ENCODE results near the gene LDLRAD3. TPM values are rescaled to one million over a fixed set of nuclear protein-coding genes. Genes with fewer than 3 reads are reported as not detected.
"Not testable (repeated sequence)": the region's sequence is repeated elsewhere in the genome, so short reads cannot be mapped to it uniquely, and the experiment has no call there.

The LDLRAD3 gene
- polyA plus RNA-seq, 2 donors, result 4.8 to 5.1 TPM

DNA sequence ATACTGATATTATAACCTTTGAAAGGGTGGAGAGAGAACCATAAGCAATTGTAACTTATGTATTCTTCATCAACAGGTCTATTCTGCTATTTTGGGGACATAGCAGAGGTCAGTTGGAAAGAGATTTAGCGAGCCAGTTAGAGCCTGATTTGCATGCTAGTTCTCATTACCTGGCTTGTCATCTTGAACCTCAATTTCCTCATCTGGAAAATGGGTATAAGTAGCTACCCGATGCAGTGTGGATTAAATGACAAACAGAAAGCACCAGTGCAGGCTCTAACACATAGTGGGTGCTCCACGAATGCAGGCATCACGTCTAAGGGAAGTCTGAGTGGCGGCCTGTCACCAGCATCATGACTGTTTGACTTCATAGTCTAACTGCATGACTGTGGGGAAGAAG is 67.7 kb downstream of the LDLRAD3 start:
- Histone ChIP-seq H3K4me1 (ENCODE audit: control insufficient read depth in 2 of 2, insufficient read depth in 2 of 2, low read length in 1 of 2) (peaks cover 0 to 4% of the 10 kb centered on the region in 2 donors), H3K27ac (ENCODE audit: low read depth in 2 of 2, low read length in 1 of 2) (no peak overlapping the region), H3K27me3 (ENCODE audit: control insufficient read depth in 1 of 2, insufficient read depth in 2 of 2, low read length in 2 of 2) (no peaks in the 10 kb centered on the region), H3K36me3 (ENCODE audit: control insufficient read depth in 2 of 2, insufficient read depth in 2 of 2, low read length in 1 of 2) (no peaks in the 10 kb centered on the region), H3K9me3 (ENCODE audit: control insufficient read depth in 2 of 2, insufficient read depth in 1 of 2, low read depth in 1 of 2, low read length in 1 of 2) (no peaks in the 10 kb centered on the region), H3K4me3 (ENCODE audit: low read depth in 1 of 2, low read length in 2 of 2) (no peak overlapping the region)
- WGBS, 2 donors, result 80 to 92% methylated on average over 5 of the region's 5 CpGs

GRCh38 chr11:36012455-36012854 is 68.6 kb downstream of the LDLRAD3 start:
- H3K27me3 ChIP-seq (ENCODE audit: control insufficient read depth in 1 of 2, insufficient read depth in 2 of 2, low read length in 2 of 2), result no peaks in the 10 kb centered on the region
- no peak overlapping the region for H3K27ac ChIP-seq (ENCODE audit: low read depth in 2 of 2, low read length in 1 of 2)
- WGBS, 2 donors, result 67 to 70% methylated on average over 5 of the region's 5 CpGs
- H3K36me3 ChIP-seq (ENCODE audit: control insufficient read depth in 2 of 2, insufficient read depth in 2 of 2, low read length in 1 of 2), result no peaks in the 10 kb centered on the region
- peaks cover 0 to 4% of the 10 kb centered on the region in 2 donors for H3K4me1 ChIP-seq (ENCODE audit: control insufficient read depth in 2 of 2, insufficient read depth in 2 of 2, low read length in 1 of 2)
- H3K9me3 ChIP-seq (ENCODE audit: control insufficient read depth in 2 of 2, insufficient read depth in 1 of 2, low read depth in 1 of 2, low read length in 1 of 2), result no peaks in the 10 kb centered on the region
- no peak overlapping the region for H3K4me3 ChIP-seq (ENCODE audit: low read depth in 1 of 2, low read length in 2 of 2)

- H3K27ac ChIP-seq (ENCODE audit: low read depth in 2 of 2, low read length in 1 of 2), result no peak overlapping the region
- WGBS, 2 donors, result 82 to 94% methylated on average over 2 of the region's 2 CpGs
Observed at GRCh38 chr11:36012979-36013378, 69.1 kb downstream of the LDLRAD3 start.

GRCh38 chr11:36013446-36013845 is 69.6 kb downstream of the LDLRAD3 start:
- H3K27me3 ChIP-seq (ENCODE audit: control insufficient read depth in 1 of 2, insufficient read depth in 2 of 2, low read length in 2 of 2); H3K4me1 ChIP-seq (ENCODE audit: control insufficient read depth in 2 of 2, insufficient read depth in 2 of 2, low read length in 1 of 2); H3K9me3 ChIP-seq (ENCODE audit: control insufficient read depth in 2 of 2, insufficient read depth in 1 of 2, low read depth in 1 of 2, low read length in 1 of 2); H3K4me3 ChIP-seq (ENCODE audit: low read depth in 1 of 2, low read length in 2 of 2); H3K36me3 ChIP-seq (ENCODE audit: control insufficient read depth in 2 of 2, insufficient read depth in 2 of 2, low read length in 1 of 2): not testable (repeated sequence)
- WGBS, 2 donors, result 88 to 91% methylated on average over 1 of the region's 1 CpG
- H3K27ac ChIP-seq (ENCODE audit: low read depth in 2 of 2, low read length in 1 of 2), result peak overlapping the region; percentile 37 to 72

More at GRCh38 chr11:36012979-36013378, 69.1 kb downstream of the LDLRAD3 start:
- H3K9me3 ChIP-seq (ENCODE audit: control insufficient read depth in 2 of 2, insufficient read depth in 1 of 2, low read depth in 1 of 2, low read length in 1 of 2), result no peaks in the 10 kb centered on the region
- no peaks in the 10 kb centered on the region for H3K36me3 ChIP-seq (ENCODE audit: control insufficient read depth in 2 of 2, insufficient read depth in 2 of 2, low read length in 1 of 2)
- H3K4me1 ChIP-seq (ENCODE audit: control insufficient read depth in 2 of 2, insufficient read depth in 2 of 2, low read length in 1 of 2), result peaks cover 0 to 4% of the 10 kb centered on the region in 2 donors
- no peaks in the 10 kb centered on the region for H3K27me3 ChIP-seq (ENCODE audit: control insufficient read depth in 1 of 2, insufficient read depth in 2 of 2, low read length in 2 of 2)
- no peak overlapping the region for H3K4me3 ChIP-seq (ENCODE audit: low read depth in 1 of 2, low read length in 2 of 2)

DNA sequence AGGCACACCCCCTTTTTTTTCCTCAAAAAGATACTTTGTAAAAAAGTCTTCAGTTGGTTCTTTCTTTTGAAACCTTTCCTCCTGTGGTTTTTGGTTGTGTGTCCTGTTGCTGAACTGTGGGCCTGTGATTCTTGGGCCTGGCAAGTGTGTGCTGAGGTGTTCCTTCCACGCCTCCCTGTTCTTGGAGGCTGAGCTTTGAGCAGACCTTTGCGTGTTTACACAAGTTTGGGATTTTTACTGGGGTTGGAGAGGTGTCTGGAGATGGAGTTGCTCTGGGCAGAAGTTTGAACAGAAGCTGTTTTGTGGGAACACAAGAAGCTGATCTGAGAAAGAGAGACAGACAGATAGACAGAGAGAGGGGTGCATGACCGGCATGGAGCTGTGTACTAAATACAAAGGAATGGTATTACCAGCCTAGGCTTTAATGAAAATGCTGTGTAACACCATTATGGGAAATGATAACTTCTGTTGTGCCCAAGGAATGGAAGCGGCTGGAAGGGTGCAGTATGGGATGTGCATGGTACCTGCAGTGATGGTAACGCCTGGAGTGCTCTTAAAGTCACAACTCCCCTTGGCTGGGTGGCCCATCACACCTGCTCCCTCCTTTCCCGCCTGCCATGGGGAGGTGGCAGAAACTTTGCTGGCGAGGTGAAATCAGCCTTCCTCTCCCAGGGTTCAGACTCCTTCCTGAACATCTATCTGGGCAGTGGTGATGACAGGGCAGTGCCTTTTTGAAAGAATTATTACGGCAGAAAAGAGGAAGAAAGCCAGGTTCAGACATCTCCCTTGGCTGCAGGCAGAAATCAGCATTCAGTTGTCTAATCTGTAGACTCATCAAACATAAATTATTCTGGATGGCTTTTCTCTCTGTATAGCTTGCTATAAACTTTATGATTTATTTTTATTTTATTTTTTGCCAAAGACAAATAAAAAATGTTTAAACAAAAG is 70.4 kb downstream of the LDLRAD3 start:
- no peaks in the 10 kb centered on the region for H3K36me3 ChIP-seq (ENCODE audit: control insufficient read depth in 2 of 2, insufficient read depth in 2 of 2, low read length in 1 of 2)
- H3K9me3 ChIP-seq (ENCODE audit: control insufficient read depth in 2 of 2, insufficient read depth in 1 of 2, low read depth in 1 of 2, low read length in 1 of 2), result no peaks in the 10 kb centered on the region
- 57 to 70% methylated on average over 8 of the region's 8 CpGs for WGBS, 2 donors
- peaks cover under 1 to 4% of the 10 kb centered on the region in 2 donors for H3K4me1 ChIP-seq (ENCODE audit: control insufficient read depth in 2 of 2, insufficient read depth in 2 of 2, low read length in 1 of 2)
- H3K4me3 ChIP-seq (ENCODE audit: low read depth in 1 of 2, low read length in 2 of 2), result no peak overlapping the region
- H3K27ac ChIP-seq (ENCODE audit: low read depth in 2 of 2, low read length in 1 of 2), result peak overlapping the region; percentile 37 to 72
- no peaks in the 10 kb centered on the region for H3K27me3 ChIP-seq (ENCODE audit: control insufficient read depth in 1 of 2, insufficient read depth in 2 of 2, low read length in 2 of 2)

DNA sequence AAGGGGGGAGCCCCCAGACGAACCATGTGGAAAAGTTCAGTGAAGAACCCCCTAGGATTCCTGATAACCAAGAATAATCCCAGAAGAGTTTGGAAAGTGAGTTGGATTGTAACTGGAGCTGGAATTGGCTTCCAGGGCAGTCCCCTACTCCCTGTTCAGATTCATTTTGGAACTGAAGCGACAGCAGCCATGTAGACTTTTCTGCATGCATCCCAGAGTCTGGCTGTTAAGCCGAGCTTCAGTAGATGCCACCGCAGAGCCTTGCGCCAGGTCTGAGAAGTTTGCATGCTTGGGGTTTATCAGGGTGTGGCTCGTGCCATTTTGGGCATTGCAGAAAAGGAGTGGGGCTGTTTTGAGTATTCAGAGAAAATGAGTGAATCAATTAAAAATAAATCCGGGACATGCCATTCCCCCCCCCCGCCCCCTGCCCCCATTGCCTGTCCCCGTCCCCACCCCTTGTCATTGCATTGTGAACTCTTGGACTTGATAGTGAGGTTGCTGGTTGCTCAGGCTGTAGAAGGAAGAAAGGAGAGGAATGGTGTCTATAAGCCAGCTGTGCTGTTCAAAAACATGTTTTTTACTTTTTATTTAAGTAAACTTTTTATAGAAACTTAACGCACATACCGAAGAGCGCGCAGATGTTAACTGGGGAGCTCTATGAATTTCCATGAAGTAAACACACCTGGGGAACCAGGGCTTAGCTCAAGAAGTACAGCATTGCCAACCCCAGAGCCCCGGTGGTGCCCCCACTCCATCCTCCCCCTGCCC is 71.2 kb downstream of the LDLRAD3 start:
- WGBS, 2 donors, result 70 to 77% methylated on average over 14 of the region's 14 CpGs

DNA sequence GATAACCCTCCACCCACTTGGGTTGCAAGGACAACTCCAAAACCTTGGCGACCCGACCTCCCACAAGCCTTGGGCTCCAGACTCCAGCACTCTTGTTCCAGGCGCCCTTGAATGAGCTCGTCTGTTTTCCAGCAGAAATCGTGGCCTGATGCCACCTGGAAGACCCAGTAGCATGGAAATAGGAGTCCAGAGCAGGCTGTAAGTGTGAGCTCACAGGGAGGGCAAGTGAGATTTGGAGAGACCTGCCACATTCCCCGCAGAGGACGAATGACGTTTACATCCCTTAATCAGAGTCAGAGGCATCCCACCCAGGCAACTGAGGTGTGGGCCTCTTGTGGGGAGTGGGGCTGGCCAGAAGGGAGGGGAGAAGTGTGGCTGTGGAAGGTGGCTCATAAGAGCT is 71.9 kb downstream of the LDLRAD3 start:
- 49 to 69% methylated on average over 8 of the region's 8 CpGs for WGBS, 2 donors

More for the DNA sequence above, 71.2 kb downstream of the LDLRAD3 start:
- no peak overlapping the region for H3K27ac ChIP-seq (ENCODE audit: low read depth in 2 of 2, low read length in 1 of 2)
- H3K4me1 ChIP-seq (ENCODE audit: control insufficient read depth in 2 of 2, insufficient read depth in 2 of 2, low read length in 1 of 2), result peaks cover 3 to 7% of the 10 kb centered on the region in 2 donors
- H3K27me3 ChIP-seq (ENCODE audit: control insufficient read depth in 1 of 2, insufficient read depth in 2 of 2, low read length in 2 of 2), result no peaks in the 10 kb centered on the region
- H3K36me3 ChIP-seq (ENCODE audit: control insufficient read depth in 2 of 2, insufficient read depth in 2 of 2, low read length in 1 of 2), result no peaks in the 10 kb centered on the region
- no peak overlapping the region for H3K4me3 ChIP-seq (ENCODE audit: low read depth in 1 of 2, low read length in 2 of 2)
- no peaks in the 10 kb centered on the region for H3K9me3 ChIP-seq (ENCODE audit: control insufficient read depth in 2 of 2, insufficient read depth in 1 of 2, low read depth in 1 of 2, low read length in 1 of 2)

GRCh38 chr11:36016263-36016662 is 72.4 kb downstream of the LDLRAD3 start:
- Histone ChIP-seq H3K4me3 (ENCODE audit: low read depth in 1 of 2, low read length in 2 of 2) (no peak overlapping the region), H3K27ac (ENCODE audit: low read depth in 2 of 2, low read length in 1 of 2) (no peak overlapping the region), H3K4me1 (ENCODE audit: control insufficient read depth in 2 of 2, insufficient read depth in 2 of 2, low read length in 1 of 2) (peaks cover 3 to 7% of the 10 kb centered on the region in 2 donors), H3K36me3 (ENCODE audit: control insufficient read depth in 2 of 2, insufficient read depth in 2 of 2, low read length in 1 of 2) (no peaks in the 10 kb centered on the region), H3K27me3 (ENCODE audit: control insufficient read depth in 1 of 2, insufficient read depth in 2 of 2, low read length in 2 of 2) (no peaks in the 10 kb centered on the region), H3K9me3 (ENCODE audit: control insufficient read depth in 2 of 2, insufficient read depth in 1 of 2, low read depth in 1 of 2, low read length in 1 of 2) (no peaks in the 10 kb centered on the region)
- WGBS, 2 donors, result 85 to 88% methylated on average over 3 of the region's 3 CpGs

More for the DNA sequence above, 71.9 kb downstream of the LDLRAD3 start:
- H3K4me1 ChIP-seq (ENCODE audit: control insufficient read depth in 2 of 2, insufficient read depth in 2 of 2, low read length in 1 of 2), result peaks cover 3 to 7% of the 10 kb centered on the region in 2 donors
- no peak overlapping the region for H3K27ac ChIP-seq (ENCODE audit: low read depth in 2 of 2, low read length in 1 of 2)
- no peak overlapping the region for H3K4me3 ChIP-seq (ENCODE audit: low read depth in 1 of 2, low read length in 2 of 2)
- no peaks in the 10 kb centered on the region for H3K36me3 ChIP-seq (ENCODE audit: control insufficient read depth in 2 of 2, insufficient read depth in 2 of 2, low read length in 1 of 2)
- no peaks in the 10 kb centered on the region for H3K27me3 ChIP-seq (ENCODE audit: control insufficient read depth in 1 of 2, insufficient read depth in 2 of 2, low read length in 2 of 2)
- no peaks in the 10 kb centered on the region for H3K9me3 ChIP-seq (ENCODE audit: control insufficient read depth in 2 of 2, insufficient read depth in 1 of 2, low read depth in 1 of 2, low read length in 1 of 2)

DNA sequence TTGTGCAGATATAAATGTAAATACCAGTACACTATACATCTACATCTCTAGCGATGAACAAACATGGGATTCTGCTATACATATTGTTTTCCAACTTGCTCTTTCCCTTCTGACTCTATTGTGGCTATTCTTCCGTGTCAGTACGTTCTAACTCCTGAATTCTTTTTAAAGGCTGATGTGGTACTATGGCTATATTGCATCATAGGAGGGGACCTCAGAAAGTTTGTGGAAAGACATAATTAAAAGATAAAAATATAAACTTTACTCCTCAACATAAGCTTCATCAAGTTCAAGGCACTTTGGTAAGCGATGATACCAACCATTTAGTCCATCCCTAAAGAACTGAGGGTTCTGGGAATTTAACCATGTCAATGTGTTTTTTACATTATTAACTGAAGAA is 72.8 kb downstream of the LDLRAD3 start:
- H3K9me3 ChIP-seq (ENCODE audit: control insufficient read depth in 2 of 2, insufficient read depth in 1 of 2, low read depth in 1 of 2, low read length in 1 of 2), result no peaks in the 10 kb centered on the region
- peaks cover 3 to 7% of the 10 kb centered on the region in 2 donors for H3K4me1 ChIP-seq (ENCODE audit: control insufficient read depth in 2 of 2, insufficient read depth in 2 of 2, low read length in 1 of 2)
- 95 to 96% methylated on average over 4 of the region's 4 CpGs for WGBS, 2 donors
- no peak overlapping the region for H3K4me3 ChIP-seq (ENCODE audit: low read depth in 1 of 2, low read length in 2 of 2)
- no peaks in the 10 kb centered on the region for H3K27me3 ChIP-seq (ENCODE audit: control insufficient read depth in 1 of 2, insufficient read depth in 2 of 2, low read length in 2 of 2)
- H3K36me3 ChIP-seq (ENCODE audit: control insufficient read depth in 2 of 2, insufficient read depth in 2 of 2, low read length in 1 of 2), result no peaks in the 10 kb centered on the region
- no peak overlapping the region for H3K27ac ChIP-seq (ENCODE audit: low read depth in 2 of 2, low read length in 1 of 2)
